Bronchial epithelial cell (primary cell): ENCODE measurements around the gene CEP295NL. TPM values are rescaled to one million over a fixed set of nuclear protein-coding genes. Genes with fewer than 3 reads are reported as not detected.

Source experiments
- DNase-seq: peaks from one replicate; pipeline ENCODE4 v3.0.0-alpha.2; 2010; ENCODE audit warnings: low read depth
- FAIRE-seq: peaks from 2 replicates; lab custom pipeline; 2011; peaks lifted over from hg19 to GRCh38; lab: Jason Lieb, UNC
- H3K27me3 ChIP-seq: 2 replicates; pipeline ENCODE4 v1.5.1; 2011; ENCODE audit warnings: low read length; ENCODE audit not compliant: control insufficient read depth, insufficient read depth
- H3K36me3 ChIP-seq: 2 replicates; pipeline ENCODE4 v1.5.1; 2011; ENCODE audit warnings: low read length; ENCODE audit not compliant: control insufficient read depth, insufficient read depth
- H3K4me3 ChIP-seq: 2 replicates; pipeline ENCODE4 v1.5.1; 2011; ENCODE audit warnings: mild to moderate bottlenecking, low read depth, low read length, control low read depth
- CTCF ChIP-seq: IDR thresholded peaks from 2 replicates; pipeline ENCODE4 v1.5.1; 2011; ENCODE audit warnings: mild to moderate bottlenecking, moderate library complexity, low read length, control low read depth, inconsistent platforms; ENCODE audit not compliant: insufficient read depth, severe bottlenecking
- total RNA-seq: library from RNA; depleted of rRNA; stranded (reverse); fragments of >200 nt; gene quantifications from 2 replicates; pipeline ENCODE4 v1.2.1, GENCODE V29; 2014

The CEP295NL gene
- total RNA-seq, 1 donor from 2014 or later: 0.26 TPM

- FAIRE-seq (no peak), DNase-seq (no peak)
- Histone ChIP-seq H3K36me3 (no peaks in the 10 kb centered on the region), H3K27me3 (no peaks in the 10 kb centered on the region), H3K4me3 (no peak overlapping the region)
- TF ChIP-seq CTCF: no peak
These were observed 38.9 kb downstream of the CEP295NL start for GRCh38 chr17:78864117-78864516.

- no peak for FAIRE-seq
- TF ChIP-seq CTCF: no peak
- Histone ChIP-seq H3K4me3 (no peak overlapping the region), H3K27me3 (no peaks in the 10 kb centered on the region), H3K36me3 (no peaks in the 10 kb centered on the region)
- DNase-seq: peak; percentile 76
These were observed 40.7 kb downstream of the CEP295NL start for GRCh38 chr17:78862073-78863023.

- FAIRE-seq: no peak
- DNase-seq: no peak
- H3K4me3 ChIP-seq: no peak overlapping the region
- TF ChIP-seq CTCF: no peak
- no peaks in the 10 kb centered on the region for H3K36me3 ChIP-seq
- H3K27me3 ChIP-seq: no peaks in the 10 kb centered on the region
These were observed 41.8 kb downstream of the CEP295NL start for GRCh38 chr17:78861229-78861628.

- DNase-seq (no peak), FAIRE-seq (no peak)
- H3K27me3 ChIP-seq: no peaks in the 10 kb centered on the region
- H3K36me3 ChIP-seq: no peaks in the 10 kb centered on the region
- TF ChIP-seq CTCF: no peak
- no peak overlapping the region for H3K4me3 ChIP-seq
These were observed 44.0 kb downstream of the CEP295NL start for GRCh38 chr17:78859051-78859450.

GRCh38 chr17:78857266-78857665 lies 45.7 kb downstream of the CEP295NL start:
- Histone ChIP-seq H3K27me3 (no peaks in the 10 kb centered on the region), H3K36me3 (no peaks in the 10 kb centered on the region), H3K4me3 (no peak overlapping the region)
- FAIRE-seq: no peak
- no peak for TF ChIP-seq CTCF
- no peak for DNase-seq
